Activated T-cell treated with anti-CD3 and anti-CD28 coated beads, Interleukin-2, amount 50 U/mL, for 24 hours (primary cell): ENCODE measurements around the gene FLRT1.

Source experiments
- DNase-seq: peaks from one replicate; pipeline ENCODE4 v3.0.0-alpha.2; 2020
- H3K27ac Mint-ChIP-seq: 2 replicates; pipeline ENCODE4 v1.8.0; 2020; ENCODE audit warnings: mild to moderate bottlenecking, mixed read lengths
- H3K27me3 Mint-ChIP-seq: 2 replicates; pipeline ENCODE4 v1.8.0; 2020; ENCODE audit warnings: mixed read lengths
- H3K36me3 Mint-ChIP-seq: 2 replicates; pipeline ENCODE4 v1.8.0; 2020; ENCODE audit warnings: low read depth, mixed read lengths
- H3K4me1 Mint-ChIP-seq: 2 replicates; pipeline ENCODE4 v1.8.0; 2020; ENCODE audit warnings: low read depth, mixed read lengths
- H3K4me3 Mint-ChIP-seq: 2 replicates; pipeline ENCODE4 v1.8.0; 2020; ENCODE audit warnings: mild to moderate bottlenecking, moderate library complexity, mixed read lengths
- H3K9me3 Mint-ChIP-seq: 2 replicates; pipeline ENCODE4 v1.8.0; 2020; ENCODE audit warnings: mixed read lengths

Gene FLRT1

GRCh38 chr11:64000740-64001483 is 34.8 kb upstream of the FLRT1 start:
- Mint-ChIP-seq H3K27ac (no peak overlapping the region), H3K4me3 (peak overlapping the region; percentile 31), H3K27me3 (peaks cover 12% of the 10 kb centered on the region), H3K36me3 (peaks cover 25% of the 10 kb centered on the region), H3K9me3 (no peaks in the 10 kb centered on the region), H3K4me1 (peaks cover 10% of the 10 kb centered on the region)
- no peak for DNase-seq

GRCh38 chr11:64001484-64002420 is 34.0 kb upstream of the FLRT1 start:
- no peak for DNase-seq
- no peak overlapping the region for H3K4me3 Mint-ChIP-seq
- H3K27ac Mint-ChIP-seq = no peak overlapping the region

GRCh38 chr11:64003807-64004589 is 31.7 kb upstream of the FLRT1 start:
- H3K36me3 Mint-ChIP-seq = no peaks in the 10 kb centered on the region
- peaks cover 43% of the 10 kb centered on the region for H3K27me3 Mint-ChIP-seq
- peaks cover 18% of the 10 kb centered on the region for H3K4me1 Mint-ChIP-seq
- no peaks in the 10 kb centered on the region for H3K9me3 Mint-ChIP-seq
- H3K4me3 Mint-ChIP-seq = no peak overlapping the region
- DNase-seq = no peak
- no peak overlapping the region for H3K27ac Mint-ChIP-seq

More at GRCh38 chr11:64001484-64002420, 34.0 kb upstream of the FLRT1 start:
- peaks cover 16% of the 10 kb centered on the region for H3K36me3 Mint-ChIP-seq
- peaks cover 20% of the 10 kb centered on the region for H3K27me3 Mint-ChIP-seq
- H3K4me1 Mint-ChIP-seq = peaks cover 11% of the 10 kb centered on the region
- no peaks in the 10 kb centered on the region for H3K9me3 Mint-ChIP-seq

GRCh38 chr11:64004590-64004984 is 31.1 kb upstream of the FLRT1 start:
- Mint-ChIP-seq H3K4me3 (no peak overlapping the region), H3K36me3 (no peaks in the 10 kb centered on the region), H3K9me3 (no peaks in the 10 kb centered on the region), H3K4me1 (peaks cover 15% of the 10 kb centered on the region), H3K27ac (no peak overlapping the region), H3K27me3 (peaks cover 46% of the 10 kb centered on the region)
- DNase-seq = no peak

GRCh38 chr11:64005691-64006090 is 30.0 kb upstream of the FLRT1 start:
- H3K9me3 Mint-ChIP-seq = no peaks in the 10 kb centered on the region
- H3K27me3 Mint-ChIP-seq = peaks cover 46% of the 10 kb centered on the region
- DNase-seq = no peak
- H3K36me3 Mint-ChIP-seq = no peaks in the 10 kb centered on the region
- no peak overlapping the region for H3K4me3 Mint-ChIP-seq
- peaks cover 12% of the 10 kb centered on the region for H3K4me1 Mint-ChIP-seq
- H3K27ac Mint-ChIP-seq = no peak overlapping the region

- no peaks in the 10 kb centered on the region for H3K36me3 Mint-ChIP-seq
- peaks cover 12% of the 10 kb centered on the region for H3K4me1 Mint-ChIP-seq
- no peak overlapping the region for H3K27ac Mint-ChIP-seq
- no peak for DNase-seq
- H3K4me3 Mint-ChIP-seq = no peak overlapping the region
- no peaks in the 10 kb centered on the region for H3K9me3 Mint-ChIP-seq
- H3K27me3 Mint-ChIP-seq = peaks cover 44% of the 10 kb centered on the region
Observed at GRCh38 chr11:64006398-64006797, 29.3 kb upstream of the FLRT1 start.

GRCh38 chr11:64007160-64007628 is 28.5 kb upstream of the FLRT1 start:
- no peak overlapping the region for H3K4me3 Mint-ChIP-seq
- H3K36me3 Mint-ChIP-seq = no peaks in the 10 kb centered on the region
- H3K9me3 Mint-ChIP-seq = no peaks in the 10 kb centered on the region
- peaks cover 39% of the 10 kb centered on the region for H3K27me3 Mint-ChIP-seq
- H3K27ac Mint-ChIP-seq = no peak overlapping the region
- DNase-seq = no peak
- peaks cover 12% of the 10 kb centered on the region for H3K4me1 Mint-ChIP-seq

GRCh38 chr11:64007629-64008282 is 28.0 kb upstream of the FLRT1 start:
- peaks cover 12% of the 10 kb centered on the region for H3K4me1 Mint-ChIP-seq
- H3K27me3 Mint-ChIP-seq = peaks cover 39% of the 10 kb centered on the region
- no peak overlapping the region for H3K27ac Mint-ChIP-seq
- no peak overlapping the region for H3K4me3 Mint-ChIP-seq
- H3K9me3 Mint-ChIP-seq = no peaks in the 10 kb centered on the region
- no peak for DNase-seq
- H3K36me3 Mint-ChIP-seq = no peaks in the 10 kb centered on the region

GRCh38 chr11:64008283-64008913 is 27.3 kb upstream of the FLRT1 start:
- Mint-ChIP-seq H3K27me3 (peaks cover 39% of the 10 kb centered on the region), H3K9me3 (no peaks in the 10 kb centered on the region), H3K36me3 (no peaks in the 10 kb centered on the region), H3K4me3 (no peak overlapping the region), H3K27ac (no peak overlapping the region), H3K4me1 (peaks cover 12% of the 10 kb centered on the region)
- no peak for DNase-seq

- Mint-ChIP-seq H3K27me3 (peaks cover 39% of the 10 kb centered on the region), H3K27ac (no peak overlapping the region), H3K4me1 (peaks cover 12% of the 10 kb centered on the region), H3K4me3 (no peak overlapping the region), H3K9me3 (no peaks in the 10 kb centered on the region), H3K36me3 (no peaks in the 10 kb centered on the region)
- DNase-seq = no peak
Observed at GRCh38 chr11:64008914-64009633, 26.7 kb upstream of the FLRT1 start.

GRCh38 chr11:64009710-64010109 is 26.0 kb upstream of the FLRT1 start:
- no peaks in the 10 kb centered on the region for H3K9me3 Mint-ChIP-seq
- peaks cover 12% of the 10 kb centered on the region for H3K4me1 Mint-ChIP-seq
- no peaks in the 10 kb centered on the region for H3K36me3 Mint-ChIP-seq
- H3K27ac Mint-ChIP-seq = no peak overlapping the region
- H3K27me3 Mint-ChIP-seq = peaks cover 39% of the 10 kb centered on the region
- no peak for DNase-seq
- H3K4me3 Mint-ChIP-seq = no peak overlapping the region

- no peak for DNase-seq
- Mint-ChIP-seq H3K27me3 (peaks cover 36% of the 10 kb centered on the region), H3K4me1 (peaks cover 12% of the 10 kb centered on the region), H3K36me3 (no peaks in the 10 kb centered on the region), H3K4me3 (no peak overlapping the region), H3K9me3 (no peaks in the 10 kb centered on the region), H3K27ac (no peak overlapping the region)
Observed at GRCh38 chr11:64010783-64011182, 24.9 kb upstream of the FLRT1 start.

GRCh38 chr11:64011371-64011770 is 24.4 kb upstream of the FLRT1 start:
- Mint-ChIP-seq H3K4me3 (no peak overlapping the region), H3K27me3 (peaks cover 30% of the 10 kb centered on the region), H3K27ac (no peak overlapping the region), H3K4me1 (peaks cover 12% of the 10 kb centered on the region), H3K36me3 (no peaks in the 10 kb centered on the region), H3K9me3 (no peaks in the 10 kb centered on the region)
- no peak for DNase-seq
